Subcutaneous abdominal adipose tissue (tissue), 5 donors: Measurements from ENCODE around the gene TBC1D10B.
"Not testable (repeated sequence)": the region's sequence is repeated elsewhere in the genome, so short reads cannot be mapped to it uniquely, and the experiment has no call there.

Experiments used
- H3K27ac ChIP-seq: one replicate; pipeline ENCODE4 v1.7.0; 2013; ENCODE audit warnings: low read depth, mild to moderate bottlenecking, inconsistent platforms, low read length, moderate library complexity
- H3K27me3 ChIP-seq, 5 donors: one replicate each; pipeline ENCODE4 v1.7.0; 2013; ENCODE audit warnings: low read length in 5 of 5, inconsistent platforms in 1 of 5; ENCODE audit not compliant: control insufficient read depth in 5 of 5, insufficient read depth in 4 of 5
- H3K36me3 ChIP-seq, 5 donors: one replicate each; pipeline ENCODE4 v1.7.0; 2013; ENCODE audit warnings: low read length in 5 of 5; ENCODE audit not compliant: control insufficient read depth in 5 of 5, insufficient read depth in 5 of 5
- H3K4me1 ChIP-seq, 5 donors: one replicate each; pipeline ENCODE4 v1.7.0; 2013; ENCODE audit warnings: low read length in 5 of 5, mild to moderate bottlenecking in 3 of 5, moderate library complexity in 1 of 5; ENCODE audit not compliant: control insufficient read depth in 5 of 5, insufficient read depth in 5 of 5
- H3K4me3 ChIP-seq, 5 donors: one replicate each; pipeline ENCODE4 v1.7.0; 2013; ENCODE audit warnings: low read length in 5 of 5, low read depth in 1 of 5
- H3K9ac ChIP-seq, 5 donors: one replicate each; pipeline ENCODE4 v1.7.0; 2013; ENCODE audit warnings: low read length in 5 of 5, mild to moderate bottlenecking in 4 of 5, moderate library complexity in 3 of 5
- H3K9me3 ChIP-seq, 5 donors: one replicate each; pipeline ENCODE4 v1.7.0; 2013; ENCODE audit warnings: low read length in 5 of 5; ENCODE audit not compliant: control insufficient read depth in 5 of 5
- donor health status: healthy.
- donor health status: healthy.
- donor health status: healthy.
- donor health status: healthy.
- donor health status: healthy.

TBC1D10B gene

DNA sequence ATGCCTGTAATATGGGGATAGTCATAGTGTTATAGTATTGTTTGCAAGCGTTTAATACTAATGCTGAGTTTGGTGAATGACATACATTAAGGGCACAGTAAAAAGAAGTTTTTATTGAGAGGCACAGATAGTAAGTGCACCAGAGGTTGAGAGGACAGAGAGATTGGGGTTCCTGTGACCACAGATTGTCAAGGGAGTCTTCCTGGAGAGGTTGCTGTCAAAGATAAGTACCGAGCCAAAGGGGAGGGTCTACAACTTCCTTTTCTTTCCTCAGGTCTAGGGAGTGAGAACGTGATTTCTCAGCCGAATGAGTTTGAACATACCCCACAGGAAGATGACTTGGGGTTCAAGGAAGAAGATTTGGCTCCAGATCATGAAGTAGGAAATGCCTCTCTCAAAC lies 26.8 kb upstream of the TBC1D10B start:
- H3K36me3 ChIP-seq = peaks cover 0 to 16% (median 10%) of the 10 kb centered on the region in 5 donors
- no peak overlapping the region for H3K4me3 ChIP-seq
- peaks cover 2 to 33% (median 30%) of the 10 kb centered on the region in 5 donors for H3K4me1 ChIP-seq
- no peaks in the 10 kb centered on the region for H3K9me3 ChIP-seq
- peak overlapping the region in 1 of 5 donors; percentile 1 for H3K9ac ChIP-seq
- no peaks in the 10 kb centered on the region for H3K27me3 ChIP-seq
- H3K27ac ChIP-seq = no peak overlapping the region

DNA sequence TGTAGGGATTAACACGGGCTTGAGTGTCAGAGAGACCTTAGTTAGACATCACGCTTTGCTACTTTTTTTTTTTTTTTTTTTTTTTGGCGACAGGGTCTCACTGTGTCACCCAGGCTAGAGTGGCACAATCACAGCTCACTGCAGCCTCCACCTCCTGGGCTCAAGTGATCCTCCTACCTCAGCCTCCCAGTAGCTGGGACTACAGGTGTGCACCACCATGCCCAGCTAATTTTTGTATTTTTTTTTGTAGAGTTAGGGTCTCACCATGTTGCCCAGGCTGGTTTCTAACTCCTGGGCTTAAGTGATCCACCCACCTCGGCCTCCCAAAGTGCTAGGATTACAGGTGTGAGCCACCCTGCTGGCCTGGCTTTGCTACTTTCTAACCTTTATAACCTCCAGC lies 26.3 kb upstream of the TBC1D10B start:
- Histone ChIP-seq H3K9ac (peak overlapping the region in 2 of 5 donors; percentile 1 to 86), H3K36me3 (peaks cover 0 to 16% (median 10%) of the 10 kb centered on the region in 5 donors), H3K4me1 (peaks cover 2 to 33% (median 30%) of the 10 kb centered on the region in 5 donors)
- H3K27ac ChIP-seq, H3K9me3 ChIP-seq, H3K4me3 ChIP-seq, H3K27me3 ChIP-seq: not testable (repeated sequence)

DNA sequence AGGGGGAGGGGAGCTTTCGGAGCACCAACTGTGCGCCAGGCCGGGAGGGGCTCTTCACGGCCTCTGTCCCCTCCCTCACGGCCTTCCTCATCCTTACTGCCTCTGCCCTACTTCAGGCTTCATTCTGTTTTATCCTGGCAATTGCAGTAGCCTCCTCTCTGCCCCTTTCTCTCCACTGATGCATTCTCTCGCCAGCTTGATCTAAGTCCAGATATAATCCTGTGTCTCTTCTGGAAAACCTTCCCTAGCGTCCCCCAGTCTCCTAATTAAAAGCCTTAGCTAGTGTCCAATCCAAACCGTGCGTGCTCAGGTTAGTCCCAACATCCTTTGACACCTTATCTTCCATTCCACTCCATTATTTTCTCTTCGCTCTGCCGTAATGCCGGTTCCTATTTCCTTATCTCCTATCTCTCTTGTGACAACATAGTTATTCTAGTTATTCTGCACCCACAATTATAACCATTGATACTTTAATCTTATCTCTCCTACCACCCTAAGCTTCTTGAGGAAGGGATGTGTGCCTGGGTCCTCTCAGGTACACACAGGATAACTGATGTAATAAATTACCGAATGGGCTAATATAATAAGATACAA lies 25.8 kb upstream of the TBC1D10B start:
- Histone ChIP-seq H3K4me3 (peak overlapping the region; percentile 69 to 88 (median 75)), H3K9me3 (no peaks in the 10 kb centered on the region), H3K27ac (peak overlapping the region; percentile 13), H3K27me3 (no peaks in the 10 kb centered on the region), H3K36me3 (peaks cover 0 to 16% (median 10%) of the 10 kb centered on the region in 5 donors), H3K4me1 (peaks cover 2 to 33% (median 30%) of the 10 kb centered on the region in 5 donors), H3K9ac (peak overlapping the region; percentile 43 to 86 (median 78))

DNA sequence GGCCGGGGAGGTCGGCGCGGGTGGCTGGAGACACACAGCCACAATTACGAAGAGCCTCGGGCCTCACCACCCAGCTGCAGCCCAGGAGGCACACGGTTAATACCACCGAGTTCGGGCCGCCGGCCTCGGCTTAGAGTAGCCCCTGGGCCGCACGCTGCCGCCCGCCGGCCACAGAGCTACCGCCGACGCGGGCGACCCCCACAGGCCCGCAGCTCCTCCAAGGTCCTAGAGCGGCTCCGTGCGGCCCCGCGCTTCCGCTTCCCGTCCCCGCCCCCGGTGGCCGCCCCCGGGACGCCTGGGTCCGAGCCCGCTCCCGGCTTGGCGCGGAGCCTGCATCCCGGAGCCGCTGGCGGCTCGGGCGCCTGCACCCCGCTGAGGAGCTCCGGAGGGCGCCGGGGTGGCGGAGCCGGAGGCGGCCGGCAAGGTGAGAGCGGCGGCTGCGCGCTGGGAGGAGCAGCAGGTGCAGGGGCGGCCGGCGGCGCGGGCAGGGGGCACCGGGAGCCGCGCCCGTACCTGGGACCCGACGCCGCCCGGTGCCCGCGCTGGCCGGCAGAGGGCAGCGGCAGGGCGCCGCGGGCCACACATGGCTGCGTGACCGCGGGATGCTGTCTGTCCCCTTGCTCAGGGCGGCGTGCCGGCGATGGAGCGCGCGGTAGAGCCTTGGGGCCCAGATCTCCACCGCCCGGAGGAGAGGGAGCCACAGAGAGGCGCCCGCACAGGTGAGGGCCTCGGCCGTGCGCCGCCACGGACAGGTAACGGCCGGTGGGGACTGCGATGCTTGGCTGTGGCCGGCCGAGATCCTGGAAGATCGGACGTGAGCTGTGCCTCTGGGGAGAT lies 25.1 kb upstream of the TBC1D10B start, which contains the start of gene ZNF48:
TSS of gene ZNF48 (plus strand) at position 266 of the 837 bp plus-strand sequence. CDS start at position 641, 375 bp downstream.
- H3K4me1 ChIP-seq = peaks cover 2 to 29% (median 24%) of the 10 kb centered on the region in 5 donors
- no peaks in the 10 kb centered on the region for H3K27me3 ChIP-seq
- peak within 1 kb of the TSS; percentile 52 for H3K27ac ChIP-seq
- H3K9me3 ChIP-seq = no peaks in the 10 kb centered on the region
- peak within 1 kb of the TSS; percentile 69 to 88 (median 75) for H3K4me3 ChIP-seq
- peaks cover 0 to 16% (median 10%) of the 10 kb centered on the region in 5 donors for H3K36me3 ChIP-seq
- peak within 1 kb of the TSS; percentile 43 to 86 (median 78) for H3K9ac ChIP-seq

- Histone ChIP-seq H3K9me3 (no peaks in the 10 kb centered on the region), H3K27ac (peak overlapping the region; percentile 52), H3K4me1 (peaks cover 2 to 22% (median 17%) of the 10 kb centered on the region in 5 donors), H3K27me3 (no peaks in the 10 kb centered on the region), H3K4me3 (peak overlapping the region; percentile 64 to 88 (median 75)), H3K36me3 (peaks cover 0 to 16% (median 10%) of the 10 kb centered on the region in 5 donors), H3K9ac (peak overlapping the region; percentile 39 to 82 (median 77))
Observed at GRCh38 chr16:30394592-30395154, 24.4 kb upstream of the TBC1D10B start.

DNA sequence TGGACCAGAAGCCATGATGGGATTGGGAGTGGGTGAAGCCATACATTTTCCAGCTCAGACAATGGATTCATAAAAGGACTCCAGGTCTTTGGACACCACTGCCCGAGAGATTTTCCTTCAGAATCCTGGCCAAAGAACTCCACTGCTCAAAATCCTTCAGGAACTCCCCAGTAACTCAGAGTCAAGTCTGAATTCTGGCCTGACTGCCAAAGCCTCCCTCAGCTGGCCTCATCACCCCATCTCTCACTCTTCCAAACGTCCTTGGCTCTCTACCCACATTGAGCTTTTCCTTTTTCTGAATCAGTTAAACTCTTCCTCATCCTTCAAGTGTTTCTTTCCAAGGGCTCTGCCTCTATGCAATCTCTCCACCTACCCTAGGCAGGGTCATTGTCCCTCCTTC lies 13.2 kb upstream of the TBC1D10B start:
- no peaks in the 10 kb centered on the region for H3K27me3 ChIP-seq
- H3K4me3 ChIP-seq = no peak overlapping the region
- H3K4me1 ChIP-seq = peaks cover 0 to 12% (median 9%) of the 10 kb centered on the region in 5 donors
- no peak overlapping the region for H3K27ac ChIP-seq
- no peak overlapping the region for H3K9ac ChIP-seq
- no peaks in the 10 kb centered on the region for H3K9me3 ChIP-seq
- no peaks in the 10 kb centered on the region for H3K36me3 ChIP-seq

DNA sequence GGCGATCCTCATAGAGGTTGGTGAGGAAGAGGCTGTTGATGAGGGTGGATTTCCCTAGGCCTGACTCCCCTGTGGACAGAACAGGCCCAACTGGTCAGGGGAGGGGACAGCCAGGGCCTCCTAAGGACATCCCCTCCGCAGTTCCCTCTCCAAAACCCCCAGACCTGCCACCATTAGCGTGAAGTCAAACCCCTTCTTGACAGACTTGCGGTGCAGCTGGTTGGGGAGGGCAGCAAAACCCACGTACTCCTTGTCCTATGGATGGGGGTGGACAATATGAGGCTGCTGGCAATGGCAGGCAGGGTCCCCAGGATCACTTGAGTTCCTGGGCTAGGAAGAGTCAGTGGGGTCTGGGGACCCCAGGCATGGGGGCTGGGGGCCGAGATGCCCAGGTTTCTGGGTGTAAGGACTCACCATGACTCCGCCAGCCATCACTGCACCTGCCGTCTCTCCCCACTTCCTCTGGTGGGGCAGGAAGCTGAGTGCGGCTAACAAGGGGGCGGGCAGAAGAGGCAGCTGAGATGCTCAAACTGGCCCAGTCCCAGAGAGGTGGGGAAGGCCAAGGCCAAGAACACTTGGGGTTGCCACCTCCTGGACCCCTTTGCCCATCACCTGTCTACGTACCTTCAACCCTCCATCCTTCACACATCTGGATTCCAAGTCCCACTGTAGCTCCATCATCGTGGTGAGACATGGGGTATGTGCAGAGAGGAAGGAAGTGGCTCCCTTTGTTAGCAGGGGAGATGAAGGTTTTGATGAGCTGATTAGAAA lies 12.0 kb upstream of the TBC1D10B start, which contains the start of gene SEPTIN1:
TSS of gene SEPTIN1 (minus strand) at position 451 of the 771 bp plus-strand sequence. CDS start at position 432, 19 bp downstream.
- Histone ChIP-seq H3K4me3 (no peak within 1 kb of the TSS), H3K27ac (no peak within 1 kb of the TSS), H3K27me3 (no peaks in the 10 kb centered on the region), H3K9me3 (no peaks in the 10 kb centered on the region), H3K36me3 (no peaks in the 10 kb centered on the region), H3K9ac (no peak within 1 kb of the TSS), H3K4me1 (peaks cover 0 to 21% (median 15%) of the 10 kb centered on the region in 5 donors)

- Histone ChIP-seq H3K36me3 (no peaks in the 10 kb centered on the region), H3K9ac (no peak overlapping the region), H3K4me1 (peaks cover 0 to 24% (median 18%) of the 10 kb centered on the region in 5 donors), H3K9me3 (no peaks in the 10 kb centered on the region), H3K27ac (no peak overlapping the region), H3K27me3 (no peaks in the 10 kb centered on the region), H3K4me3 (no peak overlapping the region)
Observed at GRCh38 chr16:30381291-30382041, 11.2 kb upstream of the TBC1D10B start.

- Histone ChIP-seq H3K27me3 (no peaks in the 10 kb centered on the region), H3K4me3 (no peak overlapping the region), H3K9me3 (no peaks in the 10 kb centered on the region), H3K27ac (no peak overlapping the region), H3K9ac (no peak overlapping the region), H3K36me3 (no peaks in the 10 kb centered on the region), H3K4me1 (peaks cover 0 to 24% (median 18%) of the 10 kb centered on the region in 5 donors)
Observed at GRCh38 chr16:30380803-30381208, 10.5 kb upstream of the TBC1D10B start.
